HG03095 (cell line): ENCODE measurements around the gene SH3GLB1.
"Not testable (repeated sequence)": the region's sequence is repeated elsewhere in the genome, so short reads cannot be mapped to it uniquely, and the experiment has no call there.

Source experiments
- ATAC-seq: cut with Tn5 transposase; IDR thresholded peaks from one replicate; pipeline ENCODE4 v1.9.1; 2021; ENCODE audit warnings: moderate library complexity; ENCODE audit not compliant: unreplicated experiment

Gene SH3GLB1

GRCh38 chr1:86704458-86704971, at the start of gene SH3GLB1:
Gene SH3GLB1, plus strand, starts transcription at chr1:86704576. Its CDS starts 324 bp downstream, at chr1:86704900.
- peak; percentile 85 for ATAC-seq

GRCh38 chr1:86658381-86658780, 46.0 kb upstream of the SH3GLB1 start:
- not testable (repeated sequence) for ATAC-seq

- no peak for ATAC-seq
These were observed 38.0 kb upstream of the SH3GLB1 start for GRCh38 chr1:86666368-86666767.

- ATAC-seq, result no peak
These were observed 16.8 kb upstream of the SH3GLB1 start for GRCh38 chr1:86687595-86687994.

GRCh38 chr1:86692641-86693040, 11.7 kb upstream of the SH3GLB1 start:
- ATAC-seq, result no peak

GRCh38 chr1:86695400-86695799, 9.0 kb upstream of the SH3GLB1 start:
- no peak for ATAC-seq

- ATAC-seq, result no peak
These were observed 7.9 kb upstream of the SH3GLB1 start for GRCh38 chr1:86696522-86696921.

- no peak for ATAC-seq
These were observed 5.2 kb upstream of the SH3GLB1 start for GRCh38 chr1:86699186-86699585.

- ATAC-seq, result no peak
These were observed 2.6 kb upstream of the SH3GLB1 start for GRCh38 chr1:86701731-86702130.

- not testable (repeated sequence) for ATAC-seq
These were observed 1.4 kb upstream of the SH3GLB1 start for GRCh38 chr1:86702954-86703494.

- peak; percentile 30 for ATAC-seq
These were observed 499 bp upstream of the SH3GLB1 start for GRCh38 chr1:86703696-86704457.

GRCh38 chr1:86704972-86705664, 742 bp downstream of the SH3GLB1 start:
- ATAC-seq, result peak; percentile 31

GRCh38 chr1:86705665-86705985, 1.2 kb downstream of the SH3GLB1 start:
- no peak for ATAC-seq

GRCh38 chr1:86706018-86706635, 1.8 kb downstream of the SH3GLB1 start:
- no peak for ATAC-seq

GRCh38 chr1:86708920-86709319, 4.5 kb downstream of the SH3GLB1 start:
- no peak for ATAC-seq

GRCh38 chr1:86712088-86712860, 7.9 kb downstream of the SH3GLB1 start:
- ATAC-seq, result no peak

GRCh38 chr1:86713477-86713876, 9.1 kb downstream of the SH3GLB1 start:
- ATAC-seq, result no peak

GRCh38 chr1:86714159-86714558, 9.8 kb downstream of the SH3GLB1 start:
- ATAC-seq, result no peak

GRCh38 chr1:86714561-86715244, 10.3 kb downstream of the SH3GLB1 start:
- ATAC-seq, result no peak

- no peak for ATAC-seq
These were observed 14.4 kb downstream of the SH3GLB1 start for GRCh38 chr1:86718786-86719185.
